ENCODE measurements around the gene EXOC3. TPM values are rescaled to one million over a fixed set of nuclear protein-coding genes. Genes with fewer than 3 reads are reported as not detected.
"Not testable (repeated sequence)": the region's sequence is repeated elsewhere in the genome, so short reads cannot be mapped to it uniquely, and the experiment has no call there.

The EXOC3 gene
- total RNA-seq (2014; rRNA removed; shearing (Covaris generic)): 21.0 and 26.9 TPM in 2 replicates

GRCh38 chr5:442335-443238 lies at the start of gene EXOC3:
Gene EXOC3, plus strand, starts transcription at chr5:443176. Its CDS starts 3,030 bp downstream, at chr5:446206.
- Histone ChIP-seq H3K4me1 (replicated peaks) (peaks cover 22% of the 10 kb centered on the region), H3K4me3 (peak within 1 kb of the TSS; percentile 90), H3K27ac (peak within 1 kb of the TSS; percentile 77), H3K27me3 (replicated peaks) (no peaks in the 10 kb centered on the region), H3K9me3 (replicated peaks) (no peaks in the 10 kb centered on the region), H3K36me3 (peaks cover 35% of the 10 kb centered on the region)
- peak; percentile 82 to 83 for DNase-seq (ENCODE audit: low read depth in 1 of 2, low spot score in 2 of 2)

GRCh38 chr5:393846-394275 lies 49.1 kb upstream of the EXOC3 start:
- peak in 1 of 2 experiments; percentile 52 for DNase-seq (ENCODE audit: low read depth in 1 of 2, low spot score in 2 of 2)
- Histone ChIP-seq H3K27ac (no peak overlapping the region), H3K36me3 (peaks cover 13% of the 10 kb centered on the region), H3K4me3 (no peak overlapping the region), H3K9me3 (replicated peaks) (no peaks in the 10 kb centered on the region), H3K4me1 (replicated peaks) (peaks cover 44% of the 10 kb centered on the region), H3K27me3 (replicated peaks) (no peaks in the 10 kb centered on the region)

GRCh38 chr5:394671-395155 lies 48.3 kb upstream of the EXOC3 start:
- no peaks in the 10 kb centered on the region for H3K9me3 ChIP-seq (replicated peaks)

GRCh38 chr5:395156-395920 lies 47.6 kb upstream of the EXOC3 start:
- Histone ChIP-seq H3K27me3 (replicated peaks) (no peaks in the 10 kb centered on the region), H3K9me3 (replicated peaks) (no peaks in the 10 kb centered on the region), H3K27ac (peak overlapping the region; percentile 71), H3K4me1 (replicated peaks) (peaks cover 57% of the 10 kb centered on the region), H3K4me3 (no peak overlapping the region), H3K36me3 (peaks cover 15% of the 10 kb centered on the region)
- DNase-seq (ENCODE audit: low read depth in 1 of 2, low spot score in 2 of 2): peak; percentile 72 to 87

More at GRCh38 chr5:394671-395155, 48.3 kb upstream of the EXOC3 start:
- peak in 1 of 2 experiments; percentile 37 for DNase-seq (ENCODE audit: low read depth in 1 of 2, low spot score in 2 of 2)
- Histone ChIP-seq H3K4me3 (no peak overlapping the region), H3K27ac (peak overlapping the region; percentile 71), H3K36me3 (peaks cover 15% of the 10 kb centered on the region), H3K4me1 (replicated peaks) (peaks cover 53% of the 10 kb centered on the region), H3K27me3 (replicated peaks) (no peaks in the 10 kb centered on the region)

- Histone ChIP-seq H3K36me3 (peaks cover 15% of the 10 kb centered on the region), H3K4me1 (replicated peaks) (peaks cover 63% of the 10 kb centered on the region), H3K27me3 (replicated peaks) (no peaks in the 10 kb centered on the region), H3K9me3 (replicated peaks) (no peaks in the 10 kb centered on the region), H3K4me3 (no peak overlapping the region), H3K27ac (peak overlapping the region; percentile 71)
- peak in 1 of 2 experiments; percentile 44 for DNase-seq (ENCODE audit: low read depth in 1 of 2, low spot score in 2 of 2)
Measured at GRCh38 chr5:395921-396530, 47.0 kb upstream of the EXOC3 start.

GRCh38 chr5:396531-396961 lies 46.4 kb upstream of the EXOC3 start:
- peak in 1 of 2 experiments; percentile 37 for DNase-seq (ENCODE audit: low read depth in 1 of 2, low spot score in 2 of 2)
- Histone ChIP-seq H3K27me3 (replicated peaks) (no peaks in the 10 kb centered on the region), H3K27ac (peak overlapping the region; percentile 71; the same call in 1 of the 2 replicates), H3K4me3 (no peak overlapping the region), H3K36me3 (peaks cover 18% of the 10 kb centered on the region), H3K9me3 (replicated peaks) (no peaks in the 10 kb centered on the region), H3K4me1 (replicated peaks) (peaks cover 69% of the 10 kb centered on the region)

GRCh38 chr5:398141-398474 lies 44.9 kb upstream of the EXOC3 start:
- peaks cover 62% of the 10 kb centered on the region for H3K4me1 ChIP-seq (replicated peaks)
- peak overlapping the region; percentile 96 for H3K27ac ChIP-seq

GRCh38 chr5:398475-399295 lies 44.3 kb upstream of the EXOC3 start:
- H3K36me3 ChIP-seq: peaks cover 20% of the 10 kb centered on the region
- no peaks in the 10 kb centered on the region for H3K9me3 ChIP-seq (replicated peaks)
- H3K4me3 ChIP-seq: no peak overlapping the region
- DNase-seq (ENCODE audit: low read depth in 1 of 2, low spot score in 2 of 2): peak in 1 of 2 experiments; percentile 49
- H3K4me1 ChIP-seq (replicated peaks): peaks cover 57% of the 10 kb centered on the region
- peak overlapping the region; percentile 96 for H3K27ac ChIP-seq
- H3K27me3 ChIP-seq (replicated peaks): no peaks in the 10 kb centered on the region

More at GRCh38 chr5:398141-398474, 44.9 kb upstream of the EXOC3 start:
- not testable (repeated sequence) for H3K4me3 ChIP-seq; H3K9me3 ChIP-seq (replicated peaks); H3K27me3 ChIP-seq (replicated peaks)
- peaks cover 22% of the 10 kb centered on the region for H3K36me3 ChIP-seq
- peak in 1 of 2 experiments; percentile 40 for DNase-seq (ENCODE audit: low read depth in 1 of 2, low spot score in 2 of 2)

- Histone ChIP-seq H3K27me3 (replicated peaks) (no peaks in the 10 kb centered on the region), H3K9me3 (replicated peaks) (no peaks in the 10 kb centered on the region), H3K27ac (peak overlapping the region; percentile 96), H3K36me3 (peaks cover 21% of the 10 kb centered on the region), H3K4me1 (replicated peaks) (peaks cover 51% of the 10 kb centered on the region), H3K4me3 (peak overlapping the region; percentile 12)
- DNase-seq (ENCODE audit: low read depth in 1 of 2, low spot score in 2 of 2): peak; percentile 99 to 100
Measured at GRCh38 chr5:399296-400281, 43.4 kb upstream of the EXOC3 start.

- H3K36me3 ChIP-seq: peaks cover 23% of the 10 kb centered on the region
- H3K9me3 ChIP-seq (replicated peaks): no peaks in the 10 kb centered on the region
- no peaks in the 10 kb centered on the region for H3K27me3 ChIP-seq (replicated peaks)
- DNase-seq (ENCODE audit: low read depth in 1 of 2, low spot score in 2 of 2): peak; percentile 54 to 82
- 0 out of 2 replicates have a peak overlapping the region, but pooled peaks have one; percentile 3 for H3K4me3 ChIP-seq
- peak overlapping the region; percentile 96 for H3K27ac ChIP-seq
- H3K4me1 ChIP-seq (replicated peaks): peaks cover 42% of the 10 kb centered on the region
Measured at GRCh38 chr5:400282-401145, 42.5 kb upstream of the EXOC3 start.
